Astrocyte of the hippocampus (primary cell): ENCODE data around the gene CD47.

ENCODE experiments used
- DNase-seq: peaks from one replicate; pipeline ENCODE4 v3.0.0; 2011; ENCODE audit warnings: low read depth, low spot score

Gene CD47

GRCh38 chr3:108014943-108015342 is 75.9 kb downstream of the CD47 start:
- DNase-seq = no peak

GRCh38 chr3:108013141-108014055 is 77.4 kb downstream of the CD47 start:
- DNase-seq = no peak

GRCh38 chr3:108012304-108012703 is 78.5 kb downstream of the CD47 start:
- no peak for DNase-seq

DNA sequence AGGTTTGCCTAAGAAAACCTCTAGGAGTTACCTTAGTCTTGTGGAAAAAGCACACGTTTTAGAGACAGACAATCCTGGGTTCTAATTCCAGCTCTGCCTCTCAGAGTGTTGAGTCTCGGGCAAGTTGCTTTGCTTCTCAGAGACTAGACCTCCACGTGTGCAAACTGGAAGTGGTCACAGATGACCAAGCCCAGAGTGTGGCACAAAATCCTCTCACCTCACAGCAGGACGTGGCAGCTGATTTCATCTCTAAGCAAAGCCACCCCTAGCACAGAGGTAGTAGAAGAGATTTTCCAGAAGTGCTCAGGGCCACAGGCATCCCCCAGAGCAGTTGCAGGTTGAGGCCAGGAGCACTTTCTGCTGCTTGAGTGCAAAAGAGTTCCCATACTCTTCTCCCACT is 79.2 kb downstream of the CD47 start:
- no peak for DNase-seq

- DNase-seq = peak; percentile 90
Measured at GRCh38 chr3:108008931-108009639, 81.7 kb downstream of the CD47 start.

DNA sequence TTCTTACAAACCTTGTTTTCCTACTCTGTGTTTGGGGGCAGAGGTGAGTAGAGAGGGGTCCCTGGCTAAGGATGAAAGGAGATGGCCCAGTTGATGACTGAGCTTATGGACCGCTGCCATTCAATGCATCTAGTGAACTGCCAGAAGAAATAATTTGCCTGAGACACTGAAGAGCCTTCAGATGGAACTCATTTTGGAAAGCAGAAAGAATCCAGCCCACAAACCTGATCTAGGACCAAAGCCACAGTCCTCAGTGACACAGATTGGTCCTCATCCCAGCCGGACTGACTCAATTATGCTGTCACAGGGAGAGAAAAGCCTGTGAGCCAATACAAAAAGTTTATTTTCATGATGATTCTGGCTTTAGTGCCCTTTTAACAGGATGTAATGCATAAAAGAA is 82.7 kb downstream of the CD47 start:
- DNase-seq = no peak

DNA sequence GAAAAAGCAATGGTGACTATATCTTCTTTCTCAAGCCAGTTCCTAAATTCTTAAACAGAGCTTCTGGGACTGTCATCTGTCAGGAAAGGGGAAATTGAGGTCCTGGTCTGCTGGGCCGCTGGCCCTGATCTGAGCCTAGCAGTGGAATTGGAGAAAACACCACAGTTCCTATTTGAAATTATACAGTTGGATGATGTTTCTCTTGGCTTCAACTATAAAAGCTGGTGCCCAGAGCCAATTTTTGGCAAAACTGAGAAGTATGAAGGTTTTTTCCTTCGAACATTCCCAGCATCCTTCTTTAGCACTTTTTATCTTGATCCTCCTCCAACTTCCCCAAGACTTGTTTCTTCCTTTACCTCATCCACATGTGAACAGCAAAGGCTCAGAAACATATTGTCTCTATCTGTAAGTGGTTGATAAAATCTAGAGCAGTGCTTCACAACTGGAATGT is 83.9 kb downstream of the CD47 start:
- peak; percentile 71 for DNase-seq

- DNase-seq = peak; percentile 69
Measured at GRCh38 chr3:108006077-108006771, 84.6 kb downstream of the CD47 start.

GRCh38 chr3:108004647-108005046 is 86.2 kb downstream of the CD47 start:
- no peak for DNase-seq

DNA sequence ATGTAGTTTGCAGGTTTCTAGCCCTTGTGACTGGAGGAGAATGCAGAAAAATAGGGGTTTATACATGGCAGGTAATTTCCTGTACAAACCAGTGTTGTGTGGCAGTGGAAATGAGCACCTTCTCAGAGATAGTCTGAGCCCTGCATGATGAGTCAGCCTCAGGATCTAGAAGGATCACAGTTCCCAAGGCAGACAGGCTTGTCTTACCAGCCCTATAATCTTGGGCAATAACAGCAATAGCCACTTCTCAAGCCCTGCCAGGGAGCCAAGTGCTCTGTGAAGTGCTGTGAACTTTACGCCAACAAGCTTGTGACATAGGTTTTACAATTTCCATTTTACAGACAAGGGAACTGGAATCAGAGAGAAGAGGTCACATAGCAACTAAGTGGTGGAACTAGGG is 89.4 kb downstream of the CD47 start:
- DNase-seq = no peak

DNA sequence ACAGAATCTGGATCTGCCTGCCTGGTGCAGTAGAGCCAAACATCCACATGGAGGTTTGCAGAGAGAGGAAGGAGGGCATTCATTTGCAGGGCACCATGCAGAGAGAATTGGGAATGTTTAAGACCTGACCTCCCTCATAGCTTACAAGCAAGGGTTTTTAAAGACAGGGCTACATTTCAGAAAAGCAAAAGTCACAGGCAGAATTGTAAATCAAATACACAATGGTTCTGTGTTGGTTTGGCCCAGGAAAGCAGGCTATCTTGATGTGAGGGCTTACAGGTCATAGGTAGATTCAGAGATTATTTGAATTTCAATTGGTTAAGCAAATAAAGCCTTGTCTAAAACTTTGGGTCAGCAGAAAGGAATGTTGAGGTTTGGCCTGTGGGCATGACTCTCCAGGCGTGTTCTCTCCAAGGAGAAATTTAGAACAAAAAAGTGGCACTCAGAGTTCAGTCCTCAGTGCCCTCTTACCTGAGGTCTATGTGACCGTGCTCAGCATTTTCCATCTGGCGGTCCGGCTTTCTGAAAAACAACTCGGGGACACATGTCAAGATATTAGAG is 91.5 kb downstream of the CD47 start:
- DNase-seq = peak; percentile 84

DNA sequence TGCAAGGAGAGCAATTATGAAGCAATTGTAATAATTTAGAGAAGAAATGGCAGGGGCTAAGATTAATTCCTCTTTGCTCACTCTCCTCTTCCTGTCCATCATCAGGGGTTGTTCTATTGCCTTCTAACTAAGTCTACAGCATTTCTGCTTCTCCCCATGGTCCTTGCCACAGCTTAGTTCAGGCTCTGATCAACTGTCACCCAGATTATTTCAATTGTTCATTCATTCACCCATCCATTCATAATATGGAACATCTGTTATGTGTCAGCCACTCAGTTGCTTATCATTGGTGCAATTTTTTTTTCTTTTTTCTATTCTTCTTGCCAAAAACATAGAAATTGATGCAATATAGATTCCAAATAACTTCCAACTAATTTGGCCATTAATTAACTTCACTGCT is 93.2 kb downstream of the CD47 start:
- no peak for DNase-seq

DNA sequence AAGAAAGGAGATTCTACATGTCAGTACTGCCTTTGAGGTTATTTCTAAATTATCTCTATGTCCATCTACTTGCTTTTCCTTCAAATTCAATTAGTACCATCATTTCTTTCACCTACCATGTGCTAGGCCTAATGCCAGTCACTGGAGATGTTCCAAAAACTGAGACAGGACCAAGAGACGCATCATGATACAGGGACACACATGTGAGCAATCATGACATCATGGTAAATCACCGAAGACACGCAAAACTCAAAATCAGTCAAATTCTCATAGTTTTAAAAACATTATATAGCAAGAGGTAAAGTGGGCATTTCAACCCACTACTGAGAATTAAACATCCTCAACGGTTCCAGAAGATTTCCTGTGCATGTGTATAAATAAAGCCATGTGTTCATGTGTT is 95.0 kb downstream of the CD47 start:
- no peak for DNase-seq

DNA sequence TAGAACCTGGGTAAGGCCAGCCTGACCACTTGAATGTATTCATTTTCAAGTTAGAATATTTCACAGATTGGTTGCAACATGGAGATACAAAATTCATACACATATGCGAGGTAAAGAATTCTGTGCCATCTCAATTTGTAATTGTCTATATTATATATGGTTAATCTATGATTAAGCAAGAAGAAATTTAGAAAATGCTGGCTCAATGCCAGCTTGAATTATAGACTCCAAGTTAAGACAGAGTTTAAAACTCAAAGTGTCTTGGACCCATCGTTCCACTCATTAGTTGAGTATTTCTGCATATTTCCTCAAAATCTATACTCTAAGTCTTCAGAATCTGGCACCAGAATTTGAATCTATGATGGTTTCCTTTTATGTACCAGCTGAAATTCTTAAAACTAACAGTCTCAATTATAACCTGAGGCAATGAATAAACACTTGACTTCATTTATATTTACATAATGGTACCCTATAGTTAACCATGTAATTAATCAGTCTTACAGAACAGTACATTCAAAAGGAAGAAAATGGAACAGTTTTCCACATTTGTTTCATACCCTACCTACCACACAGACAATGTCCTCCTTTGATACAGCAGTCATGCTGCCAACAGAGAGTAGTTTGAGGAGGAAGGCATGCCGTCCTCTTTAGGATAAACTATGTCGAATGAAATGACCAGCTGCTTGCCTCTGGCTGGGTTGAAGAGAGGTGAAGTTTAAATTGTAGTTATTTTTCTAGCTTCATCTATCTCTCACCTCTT is 95.7 kb downstream of the CD47 start:
- no peak for DNase-seq

- DNase-seq = no peak
Measured at GRCh38 chr3:107994181-107994580, 96.7 kb downstream of the CD47 start.

GRCh38 chr3:107993771-107994170 is 97.1 kb downstream of the CD47 start:
- DNase-seq = peak; percentile 70
